PC-3 (cell line): Measurements from ENCODE around the gene ZNF438. TPM values are rescaled to one million over a fixed set of nuclear protein-coding genes. Genes with fewer than 3 reads are reported as not detected.

ENCODE experiments used
- ATAC-seq: fragments of 200-7000 bp; cut with Tn5 transposase; 2 replicates; pipeline ENCODE4 v1.9.1; 2020; ENCODE audit warnings: mild to moderate bottlenecking, moderate library complexity
- BruUV-seq: library from RNA; stranded (reverse); fragments of 400-500 nt; replicated peaks from 2 replicates; lab custom pipeline; 2021; lab: Mats Ljungman, UMichigan
- CTCF ChIA-PET: fragments of 300-600 bp; sonication (Branson Sonifier 250); formaldehyde crosslinking; loops from one replicate; lab custom pipeline; 2022; ENCODE audit warnings: antibody characterized with exemption; lab: Charles Lee
- POLR2A ChIA-PET: fragments of 300-600 bp; sonication (Branson Sonifier 250); formaldehyde crosslinking; loops from one replicate; lab custom pipeline; 2022; ENCODE audit warnings: antibody characterized with exemption; ENCODE audit not compliant: unreplicated experiment; lab: Charles Lee
- DNase-seq: peaks from one replicate; pipeline ENCODE4 v3.0.0-alpha.2; 2015
- H2AFZ ChIP-seq: fragments of 300-600 bp; sonication (generic); 2 replicates; pipeline ENCODE4 v1.6.0; 2016; ENCODE audit warnings: antibody characterized with exemption, low read length
- H3F3A ChIP-seq: fragments of 300-600 bp; sonication (generic); one replicate; pipeline ENCODE4 v1.6.0; 2017; ENCODE audit warnings: antibody characterized with exemption, low read length, control low read depth, mild to moderate bottlenecking; ENCODE audit not compliant: unreplicated experiment
- H3K27ac ChIP-seq: fragments of 300-600 bp; sonication (generic); 2 replicates; pipeline ENCODE4 v1.5.1; 2016; ENCODE audit warnings: mild to moderate bottlenecking, low read length
- H3K27me3 ChIP-seq: fragments of 300-600 bp; sonication (generic); 2 replicates; pipeline ENCODE4 v1.6.1; 2016; ENCODE audit warnings: low read length, mixed read lengths
- H3K36me3 ChIP-seq: fragments of 300-600 bp; sonication (generic); 2 replicates; pipeline ENCODE4 v1.6.1; 2016; ENCODE audit warnings: low read depth, mixed run types, low read length, mixed read lengths
- H3K4me1 ChIP-seq: fragments of 300-600 bp; sonication (generic); 2 replicates; pipeline ENCODE4 v1.5.1; 2016; ENCODE audit warnings: low read length; ENCODE audit not compliant: insufficient read depth
- H3K4me2 ChIP-seq: fragments of 300-600 bp; sonication (generic); 2 replicates; pipeline ENCODE4 v1.6.0; 2016; ENCODE audit warnings: low read length
- H3K4me3 ChIP-seq: fragments of 300-600 bp; sonication (generic); 2 replicates; pipeline ENCODE4 v1.5.1; 2016; ENCODE audit warnings: mild to moderate bottlenecking, low read length, mixed read lengths
- H3K79me2 ChIP-seq: fragments of 300-600 bp; sonication (generic); 2 replicates; pipeline ENCODE4 v1.6.1; 2017; ENCODE audit warnings: low read length, mixed read lengths
- H3K9ac ChIP-seq: fragments of 300-600 bp; sonication (generic); 2 replicates; pipeline ENCODE4 v1.6.0; 2016; ENCODE audit warnings: mild to moderate bottlenecking, low read length
- H3K9me2 ChIP-seq: fragments of 300-600 bp; sonication (generic); replicated peaks from 2 replicates; pipeline ENCODE4 v1.6.1; 2016; ENCODE audit warnings: mixed run types, low read length, mixed read lengths
- H3K9me3 ChIP-seq: fragments of 300-600 bp; sonication (generic); 2 replicates; pipeline ENCODE4 v1.6.1; 2016; ENCODE audit warnings: low read length, mixed read lengths
- H4K20me1 ChIP-seq: fragments of 300-600 bp; sonication (generic); 2 replicates; pipeline ENCODE4 v1.6.1; 2016; ENCODE audit warnings: low read length, mixed read lengths
- CTCF ChIP-seq: fragments of 300-600 bp; sonication (generic); conservative IDR thresholded peaks from 2 replicates; pipeline ENCODE4 v1.5.1; 2017; ENCODE audit warnings: antibody characterized with exemption, low read depth, mild to moderate bottlenecking, low read length
- EZH2 ChIP-seq: fragments of 300-600 bp; sonication (generic); IDR thresholded peaks from one replicate; pipeline ENCODE4 v1.6.1; 2017; ENCODE audit warnings: antibody characterized with exemption, mild to moderate bottlenecking, low read length; ENCODE audit not compliant: unreplicated experiment
- EZH2phosphoT487 ChIP-seq: fragments of 300-600 bp; sonication (generic); IDR thresholded peaks from 2 replicates; pipeline ENCODE4 v1.6.1; 2018; ENCODE audit warnings: mild to moderate bottlenecking, antibody characterized with exemption, low read length, borderline replicate concordance
- intact Hi-C: fragments of 100-400 bp; cut with micrococcal nuclease; formaldehyde crosslinking; loops from 2 replicates; pipeline ENCODE4 v1.9.0; 2023
- total RNA-seq: library from RNA; depleted of rRNA; stranded (reverse); fragments of >200 nt; gene quantifications from 2 replicates; pipeline ENCODE4 v1.2.3, GENCODE V29; 2014

ZNF438 gene
- total RNA-seq, 1 experiment from 2014 or later: 0.98 TPM

DNA sequence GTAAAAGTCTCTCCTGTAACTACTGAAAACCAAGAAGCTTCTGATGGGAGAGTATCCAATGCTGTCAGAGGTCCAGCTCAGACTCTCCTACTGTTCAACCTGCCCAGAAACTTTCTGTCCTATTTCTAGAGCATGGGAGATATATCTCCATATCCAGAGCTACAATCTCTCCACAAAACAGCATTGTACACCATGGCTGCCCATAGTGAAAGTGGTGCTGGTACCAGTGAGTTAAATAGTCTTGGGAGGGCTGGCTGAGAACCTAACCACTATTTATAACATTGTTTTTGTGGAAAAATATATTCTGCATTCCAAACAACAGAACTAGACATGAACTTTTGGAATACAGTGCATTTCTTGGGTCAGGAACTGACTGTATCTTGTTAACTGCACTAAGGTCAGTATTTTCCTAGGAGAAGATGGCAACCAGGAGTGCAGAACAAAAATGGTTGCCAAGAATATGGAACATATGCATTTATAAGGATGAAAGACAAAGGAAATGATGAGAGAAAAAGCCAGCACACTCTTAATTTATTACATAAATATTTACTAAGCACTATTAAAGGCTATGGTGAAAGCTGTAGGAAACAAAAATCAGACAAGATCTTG, 91.9 kb downstream of the ZNF438 start:
- CTCF ChIA-PET: no interaction called here
- Histone ChIP-seq H3K36me3 (no peaks in the 10 kb centered on the region), H3F3A (no peaks in the 10 kb centered on the region), H3K4me2 (no peak overlapping the region), H3K4me1 (no peaks in the 10 kb centered on the region), H3K4me3 (no peak overlapping the region), H2AFZ (no peak overlapping the region), H3K79me2 (no peaks in the 10 kb centered on the region), H3K9ac (no peak overlapping the region), H4K20me1 (no peaks in the 10 kb centered on the region), H3K9me2 (no peaks in the 10 kb centered on the region), H3K27me3 (no peaks in the 10 kb centered on the region), H3K27ac (no peak overlapping the region), H3K9me3 (no peaks in the 10 kb centered on the region)
- ATAC-seq: no peak
- intact Hi-C loops: no loop called here
- POLR2A ChIA-PET: no interaction called here
- BruUV-seq: no TSS peak
- TF ChIP-seq EZH2 (no peak), CTCF (no peak)
- no peak for DNase-seq

- H3K9me3 ChIP-seq: no peaks in the 10 kb centered on the region
- no peaks in the 10 kb centered on the region for H3K4me1 ChIP-seq
- ATAC-seq (no peak), DNase-seq (no peak)
- intact Hi-C loops: no loop called here
- no peak overlapping the region for H3K4me3 ChIP-seq
- H3K79me2 ChIP-seq: no peaks in the 10 kb centered on the region
- no peaks in the 10 kb centered on the region for H3K9me2 ChIP-seq
- no peaks in the 10 kb centered on the region for H4K20me1 ChIP-seq
- ChIA-PET POLR2A (no interaction called here), CTCF (no interaction called here)
- no peaks in the 10 kb centered on the region for H3K36me3 ChIP-seq
- no peak overlapping the region for H2AFZ ChIP-seq
- no peaks in the 10 kb centered on the region for H3F3A ChIP-seq
- BruUV-seq: no TSS peak
- no peak overlapping the region for H3K4me2 ChIP-seq
- TF ChIP-seq EZH2phosphoT487: no peak
- TF ChIP-seq CTCF: no peak
- no peak for TF ChIP-seq EZH2
- H3K27me3 ChIP-seq: no peaks in the 10 kb centered on the region
- H3K27ac ChIP-seq: no peak overlapping the region
- H3K9ac ChIP-seq: no peak overlapping the region
These were observed 96.6 kb downstream of the ZNF438 start for GRCh38 chr10:30935078-30935477.

DNA sequence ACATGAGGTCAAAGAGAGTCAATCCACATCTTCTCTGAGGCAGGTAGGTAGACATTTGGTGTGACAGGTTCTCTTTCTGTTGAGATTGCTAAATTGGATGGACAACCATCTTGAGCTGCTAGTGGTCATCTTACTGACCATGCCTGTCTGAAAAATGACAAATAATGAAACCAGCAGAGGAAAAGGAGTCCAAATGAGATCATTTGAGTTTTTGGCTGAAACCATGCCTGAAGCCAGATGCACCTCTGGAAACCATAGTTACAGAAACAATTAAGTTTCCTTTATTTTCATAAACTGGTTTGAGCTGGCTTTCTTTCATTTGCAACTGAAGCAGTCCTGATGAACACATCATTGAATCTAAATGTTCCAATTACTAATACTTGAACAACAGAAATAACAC, 100.6 kb downstream of the ZNF438 start:
- no peak for ATAC-seq
- CTCF ChIA-PET: no interaction called here

More for the DNA sequence above, 100.6 kb downstream of the ZNF438 start:
- TF ChIP-seq EZH2: no peak
- TF ChIP-seq CTCF: no peak
- Histone ChIP-seq H3K36me3 (no peaks in the 10 kb centered on the region), H3K27me3 (no peaks in the 10 kb centered on the region), H3K27ac (no peak overlapping the region), H3F3A (no peaks in the 10 kb centered on the region), H3K4me3 (no peak overlapping the region), H2AFZ (no peak overlapping the region), H3K4me2 (no peak overlapping the region), H3K4me1 (no peaks in the 10 kb centered on the region), H4K20me1 (no peaks in the 10 kb centered on the region), H3K79me2 (no peaks in the 10 kb centered on the region), H3K9me2 (no peaks in the 10 kb centered on the region), H3K9ac (no peak overlapping the region), H3K9me3 (no peaks in the 10 kb centered on the region)
- intact Hi-C loops: no loop called here
- POLR2A ChIA-PET: no interaction called here
- no peak for DNase-seq
- no TSS peak for BruUV-seq
